OCI-LY1 (cell line): ENCODE measurements around the gene LPAR1.

Source experiments
- H2AFZ ChIP-seq: fragments of 200-600 bp; sonication (generic), shearing (Covaris generic); 2 replicates; pipeline ENCODE4 v1.6.0; 2014; ENCODE audit warnings: antibody characterized with exemption, mild to moderate bottlenecking, low read length
- H3F3A ChIP-seq: fragments of 200-600 bp; sonication (generic), shearing (Covaris generic); 2 replicates; pipeline ENCODE4 v1.6.0; 2014; ENCODE audit warnings: mild to moderate bottlenecking, antibody characterized with exemption, low read length, moderate library complexity; ENCODE audit not compliant: insufficient read depth
- H3K27ac ChIP-seq: fragments of 200-600 bp; sonication (generic); 2 replicates; pipeline ENCODE4 v1.5.1; 2014; ENCODE audit warnings: low read length, mixed run types, mild to moderate bottlenecking, low read depth; ENCODE audit not compliant: poor library complexity, severe bottlenecking
- H3K27me3 ChIP-seq: fragments of 200-600 bp; sonication (generic); 2 replicates; pipeline ENCODE4 v1.6.0; 2014; ENCODE audit warnings: antibody characterized with exemption, mild to moderate bottlenecking, low read length, moderate library complexity; ENCODE audit not compliant: insufficient read depth
- H3K36me3 ChIP-seq: fragments of 200-600 bp; sonication (generic); 2 replicates; pipeline ENCODE4 v1.6.1; 2014; ENCODE audit warnings: mild to moderate bottlenecking, antibody characterized with exemption, low read length, moderate library complexity, mixed read lengths; ENCODE audit not compliant: insufficient read depth
- H3K4me1 ChIP-seq: fragments of 200-600 bp; sonication (generic); 2 replicates; pipeline ENCODE4 v1.5.1; 2014; ENCODE audit warnings: mild to moderate bottlenecking, low read length, moderate library complexity; ENCODE audit not compliant: insufficient read depth, severe bottlenecking
- H3K4me2 ChIP-seq: fragments of 200-600 bp; sonication (generic), shearing (Covaris generic); 2 replicates; pipeline ENCODE4 v1.6.1; 2014; ENCODE audit warnings: low read length
- H3K4me3 ChIP-seq: fragments of 200-600 bp; sonication (generic); 2 replicates; pipeline ENCODE4 v1.5.1; 2014; ENCODE audit warnings: low read length, low read depth, mild to moderate bottlenecking, mixed read lengths; ENCODE audit not compliant: poor library complexity, severe bottlenecking
- H3K79me2 ChIP-seq: fragments of 200-600 bp; shearing (Covaris generic); 2 replicates; pipeline ENCODE4 v1.6.1; 2016; ENCODE audit warnings: mixed run types, low read length, mixed read lengths; ENCODE audit not compliant: insufficient read depth
- H3K9ac ChIP-seq: fragments of 200-600 bp; sonication (generic), shearing (Covaris generic); 2 replicates; pipeline ENCODE4 v1.6.1; 2014; ENCODE audit warnings: mild to moderate bottlenecking, low read length, mixed read lengths
- H3K9me2 ChIP-seq: fragments of 200-600 bp; sonication (generic), shearing (Covaris generic); 2 replicates; pipeline ENCODE4 v1.6.1; 2014; ENCODE audit warnings: low read depth, mild to moderate bottlenecking, low read length, mixed read lengths
- H3K9me3 ChIP-seq: fragments of 200-600 bp; shearing (Covaris generic); 2 replicates; pipeline ENCODE4 v1.6.1; 2014; ENCODE audit warnings: low read length, mixed read lengths
- H4K20me1 ChIP-seq: fragments of 200-600 bp; sonication (generic), shearing (Covaris generic); 2 replicates; pipeline ENCODE4 v1.6.0; 2016; ENCODE audit warnings: mild to moderate bottlenecking, low read length; ENCODE audit not compliant: insufficient read depth
- EZH2 ChIP-seq: fragments of 200-600 bp; sonication (generic), shearing (Covaris generic); IDR thresholded peaks from 2 replicates; pipeline ENCODE4 v1.8.0; 2017; ENCODE audit warnings: borderline replicate concordance, mixed run types, mild to moderate bottlenecking, antibody characterized with exemption, low read length, moderate library complexity, mixed read lengths
- TF ChIP-seq, protein P1 (sequence below): fragments of 200-600 bp; sonication (generic), shearing (Covaris generic); IDR thresholded peaks from 2 replicates; pipeline ENCODE4 v1.5.1; 2017; ENCODE audit warnings: mild to moderate bottlenecking, antibody characterized with exemption, low read length, moderate library complexity, mixed read lengths

The LPAR1 gene

GRCh38 chr9:110938242-110938641 is 100.0 kb downstream of the LPAR1 start:
- H3K4me3 ChIP-seq = no peak overlapping the region
- no peak overlapping the region for H2AFZ ChIP-seq
- H3F3A ChIP-seq = no peaks in the 10 kb centered on the region
- no peak overlapping the region for H3K27ac ChIP-seq
- H3K9me2 ChIP-seq = no peaks in the 10 kb centered on the region
- H3K9me3 ChIP-seq = no peaks in the 10 kb centered on the region
- TF ChIP-seq EZH2 = no peak
- TF ChIP-seq, protein P1, sequence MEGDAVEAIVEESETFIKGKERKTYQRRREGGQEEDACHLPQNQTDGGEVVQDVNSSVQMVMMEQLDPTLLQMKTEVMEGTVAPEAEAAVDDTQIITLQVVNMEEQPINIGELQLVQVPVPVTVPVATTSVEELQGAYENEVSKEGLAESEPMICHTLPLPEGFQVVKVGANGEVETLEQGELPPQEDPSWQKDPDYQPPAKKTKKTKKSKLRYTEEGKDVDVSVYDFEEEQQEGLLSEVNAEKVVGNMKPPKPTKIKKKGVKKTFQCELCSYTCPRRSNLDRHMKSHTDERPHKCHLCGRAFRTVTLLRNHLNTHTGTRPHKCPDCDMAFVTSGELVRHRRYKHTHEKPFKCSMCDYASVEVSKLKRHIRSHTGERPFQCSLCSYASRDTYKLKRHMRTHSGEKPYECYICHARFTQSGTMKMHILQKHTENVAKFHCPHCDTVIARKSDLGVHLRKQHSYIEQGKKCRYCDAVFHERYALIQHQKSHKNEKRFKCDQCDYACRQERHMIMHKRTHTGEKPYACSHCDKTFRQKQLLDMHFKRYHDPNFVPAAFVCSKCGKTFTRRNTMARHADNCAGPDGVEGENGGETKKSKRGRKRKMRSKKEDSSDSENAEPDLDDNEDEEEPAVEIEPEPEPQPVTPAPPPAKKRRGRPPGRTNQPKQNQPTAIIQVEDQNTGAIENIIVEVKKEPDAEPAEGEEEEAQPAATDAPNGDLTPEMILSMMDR = no peak
- no peak overlapping the region for H3K4me2 ChIP-seq
- H3K36me3 ChIP-seq = no peaks in the 10 kb centered on the region
- no peak overlapping the region for H3K9ac ChIP-seq
- no peaks in the 10 kb centered on the region for H3K27me3 ChIP-seq
- no peaks in the 10 kb centered on the region for H4K20me1 ChIP-seq
- no peaks in the 10 kb centered on the region for H3K4me1 ChIP-seq
- no peaks in the 10 kb centered on the region for H3K79me2 ChIP-seq

DNA sequence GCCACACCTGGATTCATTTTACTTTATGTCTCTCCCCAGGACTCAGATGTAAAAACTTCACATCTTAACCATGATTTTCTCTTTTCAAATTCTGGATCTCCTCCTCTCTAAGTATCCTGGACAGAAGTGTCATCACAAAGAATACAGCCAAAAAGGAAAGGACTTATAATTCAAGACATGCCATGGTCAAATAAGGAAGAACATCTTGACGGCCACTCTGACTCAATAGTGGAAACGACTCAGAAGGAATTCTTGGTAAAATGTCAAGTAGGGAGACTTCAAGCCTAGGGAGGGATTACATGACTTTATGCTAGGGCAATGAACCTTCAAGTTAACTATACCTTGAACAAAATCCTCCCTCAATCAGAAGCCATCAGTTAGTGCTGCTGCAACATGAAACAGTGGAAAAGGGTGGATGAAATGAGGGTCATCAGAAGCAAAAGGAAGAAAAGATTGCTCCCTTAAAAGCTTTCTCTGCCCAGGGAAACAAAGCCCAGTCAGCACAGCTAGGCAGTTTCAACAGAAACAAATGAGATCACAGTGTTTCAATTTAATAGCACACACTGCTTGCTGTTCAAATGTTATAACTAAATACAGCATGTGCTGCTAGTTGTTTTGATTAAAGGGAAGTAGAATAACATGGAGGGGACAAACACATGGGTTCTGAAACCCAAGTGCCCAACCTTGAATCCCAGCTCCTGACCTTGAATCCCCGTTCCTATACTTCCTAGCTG is 101.4 kb downstream of the LPAR1 start:
- no peaks in the 10 kb centered on the region for H3F3A ChIP-seq
- TF ChIP-seq, protein P1 = no peak
- no peak for TF ChIP-seq EZH2
- no peaks in the 10 kb centered on the region for H3K4me1 ChIP-seq
- no peak overlapping the region for H3K4me3 ChIP-seq
- H3K9ac ChIP-seq = no peak overlapping the region
- H3K79me2 ChIP-seq = no peaks in the 10 kb centered on the region
- H3K4me2 ChIP-seq = no peak overlapping the region
- no peaks in the 10 kb centered on the region for H3K9me2 ChIP-seq
- no peaks in the 10 kb centered on the region for H3K36me3 ChIP-seq
- no peaks in the 10 kb centered on the region for H3K27me3 ChIP-seq
- H4K20me1 ChIP-seq = no peaks in the 10 kb centered on the region
- no peak overlapping the region for H2AFZ ChIP-seq
- no peaks in the 10 kb centered on the region for H3K9me3 ChIP-seq
- no peak overlapping the region for H3K27ac ChIP-seq

DNA sequence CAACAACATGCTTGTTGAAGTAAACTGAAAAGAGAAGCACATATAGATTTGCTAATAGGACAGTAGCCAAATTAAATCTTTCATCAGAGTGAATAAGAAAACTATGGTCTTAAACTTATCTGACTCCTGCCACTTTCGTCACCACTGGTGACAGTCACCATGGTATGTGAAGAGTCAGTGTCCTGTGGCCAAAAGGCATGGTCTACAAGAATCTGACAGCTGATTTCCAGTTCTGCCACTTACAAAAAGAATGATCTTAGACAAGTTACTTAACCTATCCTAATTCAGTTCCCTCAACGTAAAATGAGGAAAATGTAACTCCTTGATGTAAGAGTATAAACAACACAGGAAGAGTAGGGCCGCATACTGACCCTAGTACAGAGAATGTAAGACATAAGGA is 102.0 kb downstream of the LPAR1 start:
- H3K4me2 ChIP-seq = no peak overlapping the region
- H3K9ac ChIP-seq = no peak overlapping the region
- H2AFZ ChIP-seq = no peak overlapping the region
- no peaks in the 10 kb centered on the region for H3K36me3 ChIP-seq
- H3K9me2 ChIP-seq = no peaks in the 10 kb centered on the region
- H3K27ac ChIP-seq = no peak overlapping the region
- TF ChIP-seq EZH2 = no peak
- TF ChIP-seq, protein P1 = no peak
- H3K79me2 ChIP-seq = no peaks in the 10 kb centered on the region
- H3K9me3 ChIP-seq = no peaks in the 10 kb centered on the region
- H3K27me3 ChIP-seq = no peaks in the 10 kb centered on the region
- no peaks in the 10 kb centered on the region for H4K20me1 ChIP-seq
- H3K4me1 ChIP-seq = no peaks in the 10 kb centered on the region
- H3K4me3 ChIP-seq = no peak overlapping the region
- no peaks in the 10 kb centered on the region for H3F3A ChIP-seq
